Skeletal muscle tissue (tissue), 4 donors: ENCODE data around the gene DAB2IP. TPM values are rescaled to one million over a fixed set of nuclear protein-coding genes. Genes with fewer than 3 reads are reported as not detected.
"Not testable (repeated sequence)": the region's sequence is repeated elsewhere in the genome, so short reads cannot be mapped to it uniquely, and the experiment has no call there.

Source experiments
- H3K27ac ChIP-seq: one replicate; pipeline ENCODE4 v1.7.0; 2013; ENCODE audit warnings: mild to moderate bottlenecking, low read depth, low read length, inconsistent platforms
- H3K27me3 ChIP-seq, 3 donors: one replicate each; pipeline ENCODE4 v1.7.0; 2013; ENCODE audit warnings: low read length in 3 of 3; ENCODE audit not compliant: control insufficient read depth in 3 of 3, insufficient read depth in 3 of 3
- H3K36me3 ChIP-seq, 3 donors: one replicate each; pipeline ENCODE4 v1.7.0; 2013; ENCODE audit warnings: low read length in 3 of 3; ENCODE audit not compliant: control insufficient read depth in 3 of 3, insufficient read depth in 3 of 3
- H3K4me1 ChIP-seq, 3 donors: one replicate each; pipeline ENCODE4 v1.7.0; 2013; ENCODE audit warnings: low read length in 3 of 3, mild to moderate bottlenecking in 3 of 3; ENCODE audit not compliant: control insufficient read depth in 3 of 3, insufficient read depth in 3 of 3
- H3K4me3 ChIP-seq, 3 donors: one replicate each; pipeline ENCODE4 v1.7.0; 2013; ENCODE audit warnings: low read length in 3 of 3
- H3K9ac ChIP-seq, 3 donors: one replicate each; pipeline ENCODE4 v1.7.0; 2013; ENCODE audit warnings: low read length in 3 of 3, mild to moderate bottlenecking in 3 of 3, moderate library complexity in 2 of 3, low read depth in 1 of 3
- H3K9me3 ChIP-seq, 3 donors: one replicate each; pipeline ENCODE4 v1.7.0; 2013; ENCODE audit warnings: low read length in 3 of 3; ENCODE audit not compliant: control insufficient read depth in 3 of 3
- total RNA-seq: library from RNA; depleted of rRNA; stranded (reverse); fragments of >200 nt; gene quantifications from one replicate; pipeline ENCODE4 v1.2.3, GENCODE V29; 2014
- donor health status: Osteomylitis.

The DAB2IP gene
- total RNA-seq, 1 donor from 2014 or later = 12.5 TPM

DNA sequence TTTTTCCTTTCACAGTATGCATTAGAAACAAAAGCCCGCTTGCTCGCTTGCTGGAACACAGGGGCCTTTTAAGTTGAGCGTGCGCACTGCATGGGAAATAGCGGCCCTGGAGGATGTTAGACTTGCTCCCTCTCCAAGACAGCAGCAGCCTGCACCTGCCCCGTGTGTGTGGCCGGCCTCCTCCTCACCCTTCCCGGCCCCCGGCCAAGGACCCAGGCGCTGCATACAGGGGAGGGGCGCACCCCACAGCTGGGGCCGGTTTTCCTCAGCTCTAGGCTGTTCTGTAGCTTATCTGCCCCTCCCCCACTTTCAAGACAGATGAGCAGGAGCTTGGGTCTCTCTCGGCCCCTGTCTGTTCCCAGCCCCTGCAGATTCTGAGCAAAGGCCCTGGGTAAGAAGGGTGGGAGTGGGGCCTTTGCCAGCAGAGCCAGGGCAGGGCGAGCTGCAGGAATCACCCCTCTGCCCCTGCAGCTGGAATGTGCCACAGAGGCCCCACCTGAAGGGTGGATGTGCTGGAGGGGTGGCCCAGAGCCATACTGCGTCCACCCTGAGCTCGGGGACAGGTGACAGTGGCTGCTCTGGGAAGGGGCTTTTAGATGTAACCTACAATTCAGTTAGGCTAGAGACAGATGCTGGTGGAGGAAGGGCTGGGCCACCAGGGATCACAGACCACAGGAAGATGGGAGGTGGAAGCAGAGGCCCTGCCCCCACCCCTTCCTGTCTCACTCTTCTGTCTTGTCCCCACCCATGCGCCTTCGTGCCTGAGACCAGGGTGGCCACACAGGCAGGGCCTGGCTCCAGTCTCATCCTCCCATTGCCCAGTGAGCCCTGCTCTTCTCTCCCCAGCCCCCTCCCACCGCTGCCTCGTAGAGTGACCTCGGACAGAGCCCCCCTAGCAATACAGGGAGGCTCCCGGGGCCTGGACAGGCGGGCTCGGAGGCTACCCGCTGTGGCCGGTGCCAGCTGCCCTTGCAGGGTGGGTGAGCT lies 132.4 kb downstream of the DAB2IP start:
- no peaks in the 10 kb centered on the region for H3K9me3 ChIP-seq
- no peaks in the 10 kb centered on the region for H3K27me3 ChIP-seq
- H3K4me1 ChIP-seq = peaks cover 0 to 6% (median 5%) of the 10 kb centered on the region in 3 donors
- H3K27ac ChIP-seq = no peak overlapping the region
- peaks cover 42 to 51% (median 42%) of the 10 kb centered on the region in 3 donors for H3K36me3 ChIP-seq
- H3K9ac ChIP-seq = no peak overlapping the region
- H3K4me3 ChIP-seq = no peak overlapping the region

- H3K4me3 ChIP-seq = no peak overlapping the region
- no peak overlapping the region for H3K9ac ChIP-seq
- no peaks in the 10 kb centered on the region for H3K27me3 ChIP-seq
- peaks cover 0 to under 1% (median 0%) of the 10 kb centered on the region in 3 donors for H3K4me1 ChIP-seq
- H3K9me3 ChIP-seq = no peaks in the 10 kb centered on the region
- H3K36me3 ChIP-seq = peaks cover 42 to 47% (median 42%) of the 10 kb centered on the region in 3 donors
- no peak overlapping the region for H3K27ac ChIP-seq
These were observed 133.4 kb downstream of the DAB2IP start for GRCh38 chr9:121784731-121785411.

DNA sequence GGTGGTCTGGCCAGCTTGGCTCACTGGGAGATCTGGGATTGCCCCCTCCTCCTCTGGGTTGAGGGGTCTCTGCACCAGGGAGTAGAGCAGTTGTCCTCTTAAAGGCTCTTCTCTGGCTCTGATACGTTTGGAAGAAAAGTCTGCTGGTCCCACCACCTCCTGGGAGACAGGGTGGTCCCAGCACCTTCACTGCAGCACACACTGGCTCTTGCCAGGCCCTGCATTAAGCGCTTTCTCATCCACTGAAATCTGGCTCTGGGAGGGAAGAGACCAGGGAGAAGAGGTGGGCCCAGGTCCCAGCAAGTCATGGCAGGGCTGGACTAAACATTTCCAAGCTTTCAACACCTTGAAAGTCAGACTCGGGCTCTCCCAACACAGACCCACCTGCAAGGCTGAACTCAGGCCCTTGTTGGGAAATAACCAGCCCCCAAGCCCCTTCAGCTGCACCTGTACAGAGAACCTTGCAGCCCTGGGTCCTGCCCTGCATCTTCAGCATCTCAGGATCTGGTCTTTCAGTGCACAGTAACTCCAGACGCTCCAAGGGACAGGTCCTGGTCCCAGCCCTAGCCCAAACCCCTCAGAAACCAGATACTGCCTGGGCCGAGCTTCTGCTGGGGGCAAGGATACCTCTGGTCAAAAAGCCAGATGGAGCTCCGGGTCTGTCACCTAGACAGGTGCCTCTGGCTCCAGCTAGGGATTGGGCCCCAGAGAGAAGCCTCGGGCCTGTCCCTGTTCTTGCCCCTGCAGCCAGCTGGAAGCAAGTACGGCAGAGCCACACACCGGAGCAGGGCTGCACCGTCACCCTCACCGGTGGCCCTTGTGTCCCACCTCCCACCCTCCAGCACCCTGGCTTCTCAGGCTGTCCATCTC lies 134.5 kb downstream of the DAB2IP start:
- Histone ChIP-seq H3K27ac (no peak overlapping the region), H3K4me1 (no peaks in the 10 kb centered on the region), H3K9ac (no peak overlapping the region), H3K36me3 (peaks cover 36 to 41% (median 38%) of the 10 kb centered on the region in 3 donors), H3K9me3 (no peaks in the 10 kb centered on the region), H3K4me3 (no peak overlapping the region), H3K27me3 (no peaks in the 10 kb centered on the region)

GRCh38 chr9:121786543-121786948 lies 135.1 kb downstream of the DAB2IP start:
- peaks cover 29 to 34% (median 31%) of the 10 kb centered on the region in 3 donors for H3K36me3 ChIP-seq
- no peak overlapping the region for H3K9ac ChIP-seq
- no peaks in the 10 kb centered on the region for H3K4me1 ChIP-seq
- no peaks in the 10 kb centered on the region for H3K9me3 ChIP-seq
- no peaks in the 10 kb centered on the region for H3K27me3 ChIP-seq
- no peak overlapping the region for H3K4me3 ChIP-seq
- no peak overlapping the region for H3K27ac ChIP-seq

GRCh38 chr9:121786998-121787422 lies 135.6 kb downstream of the DAB2IP start:
- Histone ChIP-seq H3K27ac (no peak overlapping the region), H3K9ac (no peak overlapping the region), H3K4me1 (no peaks in the 10 kb centered on the region), H3K27me3 (no peaks in the 10 kb centered on the region), H3K4me3 (no peak overlapping the region), H3K9me3 (no peaks in the 10 kb centered on the region), H3K36me3 (peaks cover 25 to 30% (median 27%) of the 10 kb centered on the region in 3 donors)

- Histone ChIP-seq H3K9me3 (no peaks in the 10 kb centered on the region), H3K27ac (no peak overlapping the region), H3K36me3 (peaks cover 7 to 14% (median 10%) of the 10 kb centered on the region in 3 donors), H3K27me3 (no peaks in the 10 kb centered on the region), H3K4me3 (no peak overlapping the region), H3K4me1 (no peaks in the 10 kb centered on the region), H3K9ac (no peak overlapping the region)
These were observed 137.4 kb downstream of the DAB2IP start for GRCh38 chr9:121788686-121789366.

GRCh38 chr9:121790841-121791240 lies 139.4 kb downstream of the DAB2IP start:
- Histone ChIP-seq H3K27me3 (no peaks in the 10 kb centered on the region), H3K9ac (no peak overlapping the region), H3K9me3 (no peaks in the 10 kb centered on the region), H3K4me1 (no peaks in the 10 kb centered on the region), H3K4me3 (no peak overlapping the region), H3K27ac (no peak overlapping the region), H3K36me3 (peaks cover 0 to 2% (median 0%) of the 10 kb centered on the region in 3 donors)

GRCh38 chr9:121792476-121792875 lies 141.0 kb downstream of the DAB2IP start:
- H3K4me3 ChIP-seq, H3K36me3 ChIP-seq, H3K27me3 ChIP-seq, H3K9me3 ChIP-seq, H3K27ac ChIP-seq, H3K4me1 ChIP-seq, H3K9ac ChIP-seq: not testable (repeated sequence)

DNA sequence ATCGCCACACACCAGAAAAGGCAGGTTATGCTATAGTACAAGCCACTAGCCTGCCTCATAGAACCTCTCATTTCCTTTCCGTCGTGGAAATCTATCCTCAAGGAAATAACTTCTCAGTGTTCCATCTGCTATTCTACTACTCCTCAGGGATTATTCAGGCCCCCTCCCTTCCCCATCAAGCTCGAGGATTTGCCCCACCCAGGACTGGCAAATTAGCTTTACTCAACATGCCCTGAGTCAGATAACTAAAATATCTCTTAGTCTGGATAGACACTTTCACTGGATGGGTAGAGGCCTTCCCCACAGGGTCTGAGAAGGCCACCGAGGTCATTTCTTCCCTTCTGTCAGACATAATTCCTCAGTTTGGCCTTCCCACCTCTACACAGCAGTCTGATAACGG lies 142.9 kb downstream of the DAB2IP start:
- H3K4me3 ChIP-seq, H3K4me1 ChIP-seq, H3K36me3 ChIP-seq, H3K27me3 ChIP-seq, H3K9me3 ChIP-seq, H3K27ac ChIP-seq, H3K9ac ChIP-seq: not testable (repeated sequence)
